Gastrocnemius medialis (tissue), 4 donors: ENCODE data around the gene GCKR. TPM values are rescaled to one million over a fixed set of nuclear protein-coding genes. Genes with fewer than 3 reads are reported as not detected.

ENCODE experiments used
- ATAC-seq, 2 donors: fragments of 150-250 bp; one replicate each; pipeline ENCODE4 v1.9.1; 2016
- DNase-seq, 2 donors: peaks; one replicate each; pipeline ENCODE4 v3.0.0-alpha.2; 2019
- H3K27ac ChIP-seq, 4 donors: fragments of 200-600 bp; sonication (generic); 1 replicate in 1 of 4; 2 replicates in 3 of 4; pipeline ENCODE4 v1.5.1; 2016 to 2018; ENCODE audit warnings: mild to moderate bottlenecking in 2 of 4, moderate library complexity in 1 of 4
- H3K27me3 ChIP-seq, 3 donors: fragments of 200-600 bp; sonication (generic) in 2 of 3; 1 replicate in 1 of 3; 2 replicates in 2 of 3; pipeline versions ENCODE4 v1.5.1 to v1.6.0; 2016 to 2019; ENCODE audit warnings: mild to moderate bottlenecking in 1 of 3, moderate library complexity in 1 of 3
- H3K36me3 ChIP-seq, 2 donors: fragments of 200-600 bp; sonication (generic) in 1 of 2; one replicate each; pipeline ENCODE4 v1.5.1; 2017 to 2018
- H3K4me1 ChIP-seq, 2 donors: fragments of 200-600 bp; sonication (generic) in 1 of 2; one replicate each; pipeline ENCODE4 v1.5.1; 2016 to 2017; ENCODE audit warnings: mild to moderate bottlenecking in 2 of 2
- H3K4me3 ChIP-seq, 4 donors: fragments of 200-600 bp; sonication (generic) in 3 of 4; 1 replicate in 1 of 4; 2 replicates in 3 of 4; pipeline ENCODE4 v1.5.1; 2016 to 2019; ENCODE audit warnings: mild to moderate bottlenecking in 2 of 4
- H3K9me3 ChIP-seq, 3 donors: fragments of 200-600 bp; sonication (generic) in 2 of 3; 1 replicate in 1 of 3; 2 replicates in 2 of 3; pipeline ENCODE4 v1.5.1; 2016 to 2019
- POLR2A ChIP-seq, 2 donors: fragments of 450-650 bp; IDR thresholded peaks; one replicate each; pipeline ENCODE4 v1.6.1; 2017; ENCODE audit warnings: antibody characterized with exemption in 2 of 2, mild to moderate bottlenecking in 2 of 2, moderate library complexity in 2 of 2
- in situ Hi-C, 4 donors: fragments of 200-750 bp; cut with MboI; loops; one replicate each; pipeline versions ENCODE4 v1.15.0 to v1.8.0; 2017; ENCODE audit warnings: low sequenced_read_pairs in 4 of 4
- intact Hi-C: fragments of 100-400 bp; cut with DNase I; formaldehyde crosslinking; loops from one replicate; pipeline ENCODE4 v1.15.1; 2023; ENCODE audit warnings: low total_unique reads
- total RNA-seq, 4 donors: library from RNA; depleted of rRNA; stranded (reverse); fragments of >200 nt; gene quantifications; one replicate each; pipeline versions ENCODE4 v1.1.0 to v1.2.3, GENCODE V29; 2016
- TF ChIP-seq, protein P1 (sequence below), 5 experiments: fragments of 450-650 bp in 3 of 5; fragments of 200-600 bp in 2 of 5; sonication (generic) in 2 of 5; IDR thresholded peaks in 4 of 5; conservative IDR thresholded peaks in 1 of 5; 1 replicate in 4 of 5; 2 replicates in 1 of 5; pipeline ENCODE4 v1.5.1; 2016 to 2019; ENCODE audit warnings: antibody characterized with exemption in 5 of 5, mild to moderate bottlenecking in 3 of 5, moderate library complexity in 3 of 5

Gene GCKR
- total RNA-seq, 4 donors from 2014 or later, result 0.40 TPM; not detected in 3

GRCh38 chr2:27509326-27509725 lies 12.7 kb downstream of the GCKR start:
- DNase-seq, result no peak
- in situ Hi-C loops (no loop called here), intact Hi-C loops (no loop called here)
- no peaks in the 10 kb centered on the region for H3K36me3 ChIP-seq
- H3K27me3 ChIP-seq, result no peaks in the 10 kb centered on the region
- H3K27ac ChIP-seq, result no peak overlapping the region
- H3K4me1 ChIP-seq, result no peaks in the 10 kb centered on the region
- H3K9me3 ChIP-seq, result no peaks in the 10 kb centered on the region
- no peak for ATAC-seq
- TF ChIP-seq POLR2A (IDR thresholded peaks at IDR 0.05), result no peak
- TF ChIP-seq, protein P1, sequence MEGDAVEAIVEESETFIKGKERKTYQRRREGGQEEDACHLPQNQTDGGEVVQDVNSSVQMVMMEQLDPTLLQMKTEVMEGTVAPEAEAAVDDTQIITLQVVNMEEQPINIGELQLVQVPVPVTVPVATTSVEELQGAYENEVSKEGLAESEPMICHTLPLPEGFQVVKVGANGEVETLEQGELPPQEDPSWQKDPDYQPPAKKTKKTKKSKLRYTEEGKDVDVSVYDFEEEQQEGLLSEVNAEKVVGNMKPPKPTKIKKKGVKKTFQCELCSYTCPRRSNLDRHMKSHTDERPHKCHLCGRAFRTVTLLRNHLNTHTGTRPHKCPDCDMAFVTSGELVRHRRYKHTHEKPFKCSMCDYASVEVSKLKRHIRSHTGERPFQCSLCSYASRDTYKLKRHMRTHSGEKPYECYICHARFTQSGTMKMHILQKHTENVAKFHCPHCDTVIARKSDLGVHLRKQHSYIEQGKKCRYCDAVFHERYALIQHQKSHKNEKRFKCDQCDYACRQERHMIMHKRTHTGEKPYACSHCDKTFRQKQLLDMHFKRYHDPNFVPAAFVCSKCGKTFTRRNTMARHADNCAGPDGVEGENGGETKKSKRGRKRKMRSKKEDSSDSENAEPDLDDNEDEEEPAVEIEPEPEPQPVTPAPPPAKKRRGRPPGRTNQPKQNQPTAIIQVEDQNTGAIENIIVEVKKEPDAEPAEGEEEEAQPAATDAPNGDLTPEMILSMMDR (IDR thresholded peaks at IDR 0.05 in 4 of 5, conservative IDR thresholded peaks at IDR 0.05 in 1 of 5), result no peak
- H3K4me3 ChIP-seq, result no peak overlapping the region

DNA sequence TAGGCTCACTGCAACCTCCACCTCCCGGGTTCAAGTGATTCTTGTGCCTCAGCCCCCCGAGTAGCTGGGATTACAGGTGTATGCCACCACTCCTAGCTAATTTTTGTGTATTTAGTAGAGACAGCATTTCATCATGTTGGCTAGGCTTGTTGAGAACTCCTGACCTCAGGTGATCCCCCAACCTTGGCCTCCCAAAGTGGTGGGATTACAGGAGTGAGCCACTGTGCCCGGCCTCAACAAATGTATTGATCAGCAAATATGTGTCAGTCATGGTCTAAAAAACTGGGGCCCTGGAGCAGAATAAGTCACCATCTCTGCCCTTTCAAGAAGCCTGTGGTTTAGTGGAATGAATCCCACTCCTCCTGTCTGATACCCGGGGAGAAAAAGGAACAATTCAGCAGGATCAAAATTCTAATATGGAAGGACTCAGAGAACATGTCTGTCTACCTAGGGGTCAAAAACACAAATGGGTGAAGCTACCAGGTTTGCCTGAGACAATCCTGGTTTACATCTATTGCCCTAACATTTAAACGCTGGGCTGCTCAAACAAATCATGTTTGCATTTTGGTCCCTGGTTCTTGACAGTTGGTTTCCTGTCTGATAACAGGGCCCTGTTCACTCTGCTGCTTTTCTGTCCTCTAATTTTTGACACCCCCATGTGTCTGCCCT lies 21.6 kb downstream of the GCKR start:
- Histone ChIP-seq H3K27ac (no peak overlapping the region), H3K9me3 (no peaks in the 10 kb centered on the region), H3K4me1 (no peaks in the 10 kb centered on the region), H3K4me3 (no peak overlapping the region), H3K36me3 (no peaks in the 10 kb centered on the region), H3K27me3 (no peaks in the 10 kb centered on the region)
- ATAC-seq (no peak), DNase-seq (no peak)
- no peak for TF ChIP-seq POLR2A (IDR thresholded peaks at IDR 0.05)
- intact Hi-C loops (no loop called here), in situ Hi-C loops (no loop called here)

DNA sequence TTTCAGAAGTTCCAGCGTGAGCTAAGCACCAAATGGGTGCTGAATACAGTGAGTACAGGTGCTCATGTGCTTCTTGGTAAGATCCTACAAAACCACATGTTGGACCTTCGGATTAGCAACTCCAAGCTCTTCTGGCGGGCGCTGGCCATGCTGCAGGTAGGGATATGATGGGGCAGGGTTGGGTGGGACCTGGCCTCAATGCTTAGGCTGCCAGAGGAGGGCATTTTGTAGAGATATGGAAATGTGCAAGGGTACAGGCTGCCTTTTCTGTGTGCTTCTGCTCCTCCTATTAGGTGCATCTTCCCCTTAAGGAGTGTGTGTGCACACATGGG lies 22.1 kb downstream of the GCKR start:
- Histone ChIP-seq H3K27ac (no peak overlapping the region), H3K4me1 (no peaks in the 10 kb centered on the region), H3K9me3 (no peaks in the 10 kb centered on the region), H3K36me3 (no peaks in the 10 kb centered on the region), H3K4me3 (no peak overlapping the region), H3K27me3 (no peaks in the 10 kb centered on the region)
- ATAC-seq, result no peak
- intact Hi-C loops (no loop called here), in situ Hi-C loops (no loop called here)
- DNase-seq, result no peak
- TF ChIP-seq POLR2A (IDR thresholded peaks at IDR 0.05), result no peak
- TF ChIP-seq, protein P1 (IDR thresholded peaks at IDR 0.05 in 4 of 5, conservative IDR thresholded peaks at IDR 0.05 in 1 of 5), result no peak

- in situ Hi-C loops (no loop called here), intact Hi-C loops (loop anchor here (10.0 kb wide), 1 partner anchor 56 kb away; no protein-coding TSS in a partner anchor)
- no peaks in the 10 kb centered on the region for H3K36me3 ChIP-seq
- H3K9me3 ChIP-seq, result no peaks in the 10 kb centered on the region
- no peak overlapping the region for H3K4me3 ChIP-seq
- H3K4me1 ChIP-seq, result no peaks in the 10 kb centered on the region
- ATAC-seq, result no peak
- no peak overlapping the region for H3K27ac ChIP-seq
- no peak for DNase-seq
- TF ChIP-seq POLR2A (IDR thresholded peaks at IDR 0.05), result no peak
- TF ChIP-seq, protein P1 (IDR thresholded peaks at IDR 0.05 in 4 of 5, conservative IDR thresholded peaks at IDR 0.05 in 1 of 5), result no peak
- H3K27me3 ChIP-seq, result no peaks in the 10 kb centered on the region
Observed at GRCh38 chr2:27520316-27520715, 23.7 kb downstream of the GCKR start.

- TF ChIP-seq, protein P1 (IDR thresholded peaks at IDR 0.05 in 4 of 5, conservative IDR thresholded peaks at IDR 0.05 in 1 of 5), result no peak
- TF ChIP-seq POLR2A (IDR thresholded peaks at IDR 0.05), result no peak
- in situ Hi-C loops, result no loop called here
- no peaks in the 10 kb centered on the region for H3K9me3 ChIP-seq
- DNase-seq (no peak), ATAC-seq (no peak)
- no peaks in the 10 kb centered on the region for H3K36me3 ChIP-seq
- H3K4me3 ChIP-seq, result no peak overlapping the region
- H3K27ac ChIP-seq, result no peak overlapping the region
- H3K4me1 ChIP-seq, result no peaks in the 10 kb centered on the region
- no peaks in the 10 kb centered on the region for H3K27me3 ChIP-seq
- intact Hi-C loops, result loop anchor here (10.0 kb wide), 1 partner anchor 58 kb away; no protein-coding TSS in a partner anchor
Observed at GRCh38 chr2:27522400-27522945, 25.8 kb downstream of the GCKR start.
